Right lobe of liver (tissue), 6 donors: ENCODE results near the gene LDLRAD1. TPM values are rescaled to one million over a fixed set of nuclear protein-coding genes. Genes with fewer than 3 reads are reported as not detected.
"Not testable (repeated sequence)": the region's sequence is repeated elsewhere in the genome, so short reads cannot be mapped to it uniquely, and the experiment has no call there.

ENCODE experiments used
- ATAC-seq, 4 donors: fragments of 200-7000 bp; cut with Tn5 transposase; one replicate each; pipeline ENCODE4 v1.9.1; 2020; ENCODE audit warnings: mild to moderate bottlenecking in 4 of 4, moderate library complexity in 4 of 4
- DNase-seq, 3 donors: peaks; one replicate each; pipeline ENCODE4 v3.0.0-alpha.2; 2020
- H3K27ac ChIP-seq, 3 donors: fragments of 200-600 bp; one replicate each; pipeline ENCODE4 v1.8.0; 2022
- H3K27me3 ChIP-seq, 2 donors: fragments of 200-600 bp; one replicate each; pipeline ENCODE4 v1.8.0; 2022
- H3K36me3 ChIP-seq, 4 donors: fragments of 200-600 bp; sonication (generic) in 1 of 4; one replicate each; pipeline versions ENCODE4 v1.5.1 to v1.8.0; 2017 to 2022; ENCODE audit warnings: control low read depth in 1 of 4
- H3K4me1 ChIP-seq, 4 donors: fragments of 200-600 bp; sonication (generic) in 1 of 4; one replicate each; pipeline versions ENCODE4 v1.5.1 to v1.8.0; 2017 to 2022; ENCODE audit warnings: control low read depth in 1 of 4
- H3K4me3 ChIP-seq, 3 donors: fragments of 200-600 bp; one replicate each; pipeline ENCODE4 v1.8.0; 2022
- H3K9me3 ChIP-seq, 4 donors: fragments of 200-600 bp; sonication (generic) in 1 of 4; one replicate each; pipeline versions ENCODE4 v1.5.1 to v1.8.0; 2017 to 2022; ENCODE audit warnings: control low read depth in 1 of 4
- CTCF ChIP-seq, 4 donors: fragments of 200-600 bp in 3 of 4; fragments of 450-650 bp in 1 of 4; IDR thresholded peaks; one replicate each; pipeline versions ENCODE4 v1.5.1 to v1.8.0; 2016 to 2022; ENCODE audit warnings: antibody characterized with exemption in 4 of 4, mild to moderate bottlenecking in 2 of 4
- POLR2A ChIP-seq: fragments of 450-650 bp; IDR thresholded peaks from one replicate; pipeline ENCODE4 v1.6.1; 2017; ENCODE audit warnings: antibody characterized with exemption, mild to moderate bottlenecking
- WGBS: methylation state at CpG from one replicate; pipeline ENCODE4 v1.1.6; 2018; ENCODE audit warnings: low coverage, low lambda C conversion rate; ENCODE audit not compliant: insufficient coverage; ENCODE audit errors: missing lambda C conversion rate; 5-methylcytosine and 5-hydroxymethylcytosine counted together
- intact Hi-C, 2 donors: fragments of 100-400 bp; cut with DNase I; formaldehyde crosslinking; loops; one replicate each; pipeline versions ENCODE4 v1.11.2 to v1.14.1; 2022
- total RNA-seq, 6 experiments: library from RNA; depleted of rRNA in 2 of 6; stranded (reverse); fragments of >200 nt in 2 of 6; fragmentation: NEBNext Ultra II Directional in 3 of 6; extraction: Animal tissue kit (Norgen Biotek cat#: 25700) in 3 of 6; gene quantifications; one replicate each; pipeline versions ENCODE4 v1.1.0 to v1.2.4, GENCODE V29; 2016 to 2023
- donor health status: DM: no; HTN: yes; CAD: no.
- donor health status: DM: no; HTN: no; CAD: no.
- donor health status: DM: no; HTN: no; CAD: no.
- donor health status: DM: no; HTN: yes; CAD: no.
- donor health status: DM: no; HTN: yes; CAD: no.

Gene LDLRAD1
- total RNA-seq, 6 experiments from 2014 or later, result 0.44 to 0.57 TPM; not detected in 4

DNA sequence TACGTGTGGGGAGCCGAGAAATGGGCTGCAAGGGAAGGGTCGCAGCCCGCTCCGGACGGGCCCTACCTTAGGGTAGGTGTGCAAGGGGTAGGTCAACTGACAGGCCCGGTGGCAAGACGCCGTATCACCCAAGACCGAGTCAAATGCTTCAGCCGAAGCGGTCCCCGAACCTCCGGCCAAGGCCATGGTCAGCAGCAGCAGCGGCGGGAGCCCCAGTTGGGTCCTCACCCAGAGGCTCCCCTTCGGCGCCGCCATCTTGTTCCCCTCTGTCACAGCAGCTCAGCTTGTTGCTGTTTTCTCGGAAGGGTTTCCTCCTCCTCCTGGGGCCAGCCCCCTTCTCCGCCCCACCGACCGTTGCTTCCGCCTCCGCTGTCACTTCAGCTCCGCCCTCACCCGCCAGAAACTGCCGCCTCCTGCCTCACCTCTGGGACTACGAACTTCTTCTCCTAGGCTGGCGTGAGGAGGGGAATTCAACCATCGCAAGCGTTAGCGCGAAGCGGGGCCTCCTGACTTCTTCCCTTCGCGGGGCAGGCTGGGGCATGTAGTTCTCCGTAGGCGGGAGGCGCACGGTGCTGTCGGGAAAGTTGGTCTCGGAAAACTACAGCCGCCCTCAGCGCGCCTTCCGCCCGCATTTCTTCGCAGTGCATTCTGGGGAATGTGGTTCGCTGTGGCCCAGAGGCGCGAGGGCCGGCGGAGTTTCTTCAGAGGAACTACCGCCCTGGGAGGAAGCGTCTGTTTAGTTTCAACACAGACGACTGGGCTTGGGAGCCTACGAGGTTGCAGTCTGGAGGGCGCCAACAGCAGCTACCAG is 35.2 kb upstream of the LDLRAD1 start, which contains the start of the genes TCEANC2 and TMEM59:
Gene TCEANC2, plus strand, starts transcription at position 675 of the 811 bp plus-strand sequence. CDS start 815 bp downstream, outside the sequence.
Gene TMEM59, minus strand, starts transcription at position 271 of the 811 bp plus-strand sequence. Its CDS starts 16 bp downstream, at position 255.
- H3K27ac ChIP-seq, result peak within 1 kb of the TSS; percentile 93 to 95 (median 94)
- 0% methylated on average over 18 of the region's 59 CpGs for WGBS
- TF ChIP-seq CTCF (IDR thresholded peaks at IDR 0.05) (peak in 2 of 4 donors; percentile 7), POLR2A (peak; percentile 61)
- H3K36me3 ChIP-seq, result no peaks in the 10 kb centered on the region
- peak; percentile 98 to 99 (median 99) for DNase-seq
- peak; percentile 92 to 98 (median 96) for ATAC-seq
- peak within 1 kb of the TSS; percentile 77 to 95 (median 77) for H3K4me3 ChIP-seq
- intact Hi-C loops, result no loop called here
- peaks cover 0 to 24% (median 7%) of the 10 kb centered on the region in 4 donors for H3K4me1 ChIP-seq
- no peaks in the 10 kb centered on the region for H3K27me3 ChIP-seq
- H3K9me3 ChIP-seq, result no peaks in the 10 kb centered on the region

DNA sequence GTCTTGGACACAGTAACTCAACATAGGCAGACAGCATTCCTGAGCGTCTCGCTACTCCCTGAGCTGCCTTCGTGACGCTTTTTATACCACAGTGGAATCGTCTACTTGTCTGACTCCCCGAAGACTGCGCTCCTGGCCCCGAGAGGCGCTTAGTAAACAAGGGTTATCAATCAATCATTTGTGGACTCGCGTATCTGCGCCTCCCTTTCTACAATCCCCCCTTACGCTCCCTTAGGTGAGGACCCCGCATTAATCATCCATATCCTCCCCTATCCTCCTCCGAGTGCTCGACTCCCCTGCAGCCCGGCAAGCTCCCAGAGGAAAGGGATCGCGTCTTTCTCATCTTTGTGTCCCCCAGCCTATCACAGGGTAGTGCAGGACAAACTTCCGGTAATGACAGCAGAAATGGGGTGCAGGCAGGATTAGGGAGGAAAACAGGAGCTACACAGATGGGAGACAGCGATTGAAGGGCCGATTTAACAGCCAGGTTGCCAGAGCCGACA is 34.5 kb upstream of the LDLRAD1 start:
- intact Hi-C loops, result no loop called here
- DNase-seq (peak in 1 of 3 donors; percentile 46), ATAC-seq (peak; percentile 7 to 20 (median 11))
- H3K4me3 ChIP-seq, result peak overlapping the region; percentile 77 to 95 (median 77)
- WGBS, result under 1% methylated on average over 23 of the region's 23 CpGs
- H3K9me3 ChIP-seq, result no peaks in the 10 kb centered on the region
- H3K4me1 ChIP-seq, result peaks cover 0 to 24% (median 7%) of the 10 kb centered on the region in 4 donors
- no peaks in the 10 kb centered on the region for H3K27me3 ChIP-seq
- no peaks in the 10 kb centered on the region for H3K36me3 ChIP-seq
- H3K27ac ChIP-seq, result peak overlapping the region; percentile 93 to 95 (median 94)
- no peak for TF ChIP-seq CTCF (IDR thresholded peaks at IDR 0.05)
- TF ChIP-seq POLR2A, result no peak

- DNase-seq (no peak), ATAC-seq (no peak)
- Histone ChIP-seq H3K9me3 (no peaks in the 10 kb centered on the region), H3K27me3 (no peaks in the 10 kb centered on the region), H3K4me1 (peaks cover 0 to 24% (median 7%) of the 10 kb centered on the region in 4 donors), H3K4me3 (peak overlapping the region; percentile 77 to 95 (median 77)), H3K27ac (peak overlapping the region; percentile 93 to 95 (median 94)), H3K36me3 (no peaks in the 10 kb centered on the region)
- TF ChIP-seq POLR2A (no peak), CTCF (IDR thresholded peaks at IDR 0.05) (no peak)
- intact Hi-C loops, result no loop called here
- WGBS, result 3% methylated on average over 8 of the region's 8 CpGs
Measured at GRCh38 chr1:54051933-54052430, 34.0 kb upstream of the LDLRAD1 start.

- H3K27me3 ChIP-seq, DNase-seq, H3K4me3 ChIP-seq, H3K36me3 ChIP-seq, H3K9me3 ChIP-seq, intact Hi-C loops, H3K27ac ChIP-seq, ATAC-seq: not testable (repeated sequence)
- 98% methylated on average over 8 of the region's 12 CpGs for WGBS
- peaks cover 0 to 30% (median 7%) of the 10 kb centered on the region in 4 donors for H3K4me1 ChIP-seq
Measured at GRCh38 chr1:54050435-54050834, 32.4 kb upstream of the LDLRAD1 start.
